CD4-positive, alpha-beta T cell (primary cell): ENCODE measurements around the gene ZCCHC9. TPM values are rescaled to one million over a fixed set of nuclear protein-coding genes. Genes with fewer than 3 reads are reported as not detected.

Experiments
- ATAC-seq: fragments of 200-7000 bp; cut with Tn5 transposase; one replicate; pipeline ENCODE4 v1.10.0; 2022; ENCODE audit warnings: mild to moderate bottlenecking; ENCODE audit not compliant: poor library complexity
- CTCF ChIA-PET: fragments of 350-600 bp; sonication (Branson Sonifier 250); formaldehyde crosslinking; loops from one replicate; lab custom pipeline; 2021; ENCODE audit warnings: antibody characterized with exemption, inconsistent platforms; lab: Charles Lee
- POLR2A ChIA-PET: fragments of 350-600 bp; sonication (Branson Sonifier 250); formaldehyde crosslinking; loops from one replicate; lab custom pipeline; 2021; ENCODE audit warnings: antibody characterized with exemption, inconsistent platforms; lab: Charles Lee
- DNase-seq, 14 experiments: peaks; one replicate each; pipeline ENCODE4 v3.0.0-alpha.2; 2013 to 2020; ENCODE audit warnings: mixed read lengths in 2 of 14
- H3K27ac ChIP-seq, 2 donors: one replicate each; pipeline versions ENCODE4 v1.5.1 to v1.7.0; 2013; ENCODE audit warnings: low read length in 2 of 2, low read depth in 1 of 2, mild to moderate bottlenecking in 1 of 2
- H3K27me3 ChIP-seq, 2 experiments: 1 replicate in 1 of 2; 2 replicates in 1 of 2; pipeline versions ENCODE4 v1.6.1 to v1.7.0; 2013; ENCODE audit warnings: low read length in 2 of 2, control low read depth in 1 of 2, mild to moderate bottlenecking in 1 of 2, moderate library complexity in 1 of 2; ENCODE audit not compliant: insufficient read depth in 2 of 2, control insufficient read depth in 1 of 2
- H3K36me3 ChIP-seq: one replicate; pipeline ENCODE4 v1.6.1; 2013; ENCODE audit warnings: low read length, control low read depth; ENCODE audit not compliant: insufficient read depth
- H3K4me1 ChIP-seq: one replicate; pipeline ENCODE4 v1.6.1; 2013; ENCODE audit warnings: low read length, control low read depth; ENCODE audit not compliant: insufficient read depth
- H3K4me3 ChIP-seq: one replicate; pipeline ENCODE4 v1.5.1; 2013; ENCODE audit warnings: mild to moderate bottlenecking, low read length, moderate library complexity
- H3K9me3 ChIP-seq, 2 experiments: 1 replicate in 1 of 2; 2 replicates in 1 of 2; pipeline versions ENCODE4 v1.6.1 to v1.7.0; 2013; ENCODE audit warnings: low read length in 2 of 2, mild to moderate bottlenecking in 2 of 2, control low read depth in 1 of 2, moderate library complexity in 1 of 2; ENCODE audit not compliant: control insufficient read depth in 1 of 2, insufficient read depth in 1 of 2
- H3K27ac Mint-ChIP-seq: one replicate; pipeline ENCODE4 v1.8.0; 2020; ENCODE audit warnings: mixed read lengths
- H3K27me3 Mint-ChIP-seq: one replicate; pipeline ENCODE4 v1.8.0; 2021; ENCODE audit warnings: mixed read lengths
- H3K36me3 Mint-ChIP-seq: one replicate; pipeline ENCODE4 v1.8.0; 2021; ENCODE audit warnings: low read depth, mixed read lengths
- H3K4me1 Mint-ChIP-seq: one replicate; pipeline ENCODE4 v1.8.0; 2021; ENCODE audit warnings: low read depth, mixed read lengths
- H3K4me3 Mint-ChIP-seq: one replicate; pipeline ENCODE4 v1.8.0; 2020; ENCODE audit warnings: mild to moderate bottlenecking, mixed read lengths
- H3K9me3 Mint-ChIP-seq: one replicate; pipeline ENCODE4 v1.8.0; 2020; ENCODE audit warnings: mixed read lengths
- CTCF ChIP-seq: fragments of 200-600 bp; IDR thresholded peaks from one replicate; pipeline ENCODE4 v1.8.0; 2022; ENCODE audit warnings: antibody characterized with exemption, mild to moderate bottlenecking
- intact Hi-C, 2 experiments: fragments of 100-400 bp; cut with DNase I in 1 of 2; cut with micrococcal nuclease in 1 of 2; formaldehyde crosslinking; loops; one replicate each; pipeline versions ENCODE4 v1.15.1 to v1.9.0; 2023 to 2025; cut with DNase I, micrococcal nuclease
- total RNA-seq, 174 experiments: library from RNA in 2 of 174; stranded (reverse) in 2 of 174; gene quantifications; one replicate each; pipeline ENCODE4 v1.2.3 and lab custom pipeline; 2021 to 2026

The ZCCHC9 gene
- total RNA-seq, 2 experiments from 2014 or later: 16.3 to 17.3 TPM

- no peaks in the 10 kb centered on the region for H3K27me3 Mint-ChIP-seq
- no peaks in the 10 kb centered on the region for H3K9me3 Mint-ChIP-seq
- H3K4me3 Mint-ChIP-seq: no peak overlapping the region
- Histone ChIP-seq H3K9me3 (no peaks in the 10 kb centered on the region), H3K27ac (no peak overlapping the region), H3K27me3 (peaks cover 0 to 3% of the 10 kb centered on the region in 2 experiments), H3K4me3 (no peak overlapping the region), H3K36me3 (no peaks in the 10 kb centered on the region), H3K4me1 (no peaks in the 10 kb centered on the region)
- H3K27ac Mint-ChIP-seq: no peak overlapping the region
- DNase-seq (no peak), ATAC-seq (no peak)
- no peaks in the 10 kb centered on the region for H3K4me1 Mint-ChIP-seq
- TF ChIP-seq CTCF: no peak
- H3K36me3 Mint-ChIP-seq: no peaks in the 10 kb centered on the region
- intact Hi-C loops: no loop called here
- ChIA-PET POLR2A (no interaction called here), CTCF (no interaction called here)
Observed at GRCh38 chr5:81355291-81356251, 54.2 kb downstream of the ZCCHC9 start.

- no peaks in the 10 kb centered on the region for H3K36me3 ChIP-seq
- DNase-seq: no peak
- intact Hi-C loops: no loop called here
- no peak overlapping the region for H3K4me3 ChIP-seq
- H3K9me3 ChIP-seq: no peaks in the 10 kb centered on the region
- ATAC-seq: no peak
- TF ChIP-seq CTCF: no peak
- no peak overlapping the region for H3K27ac Mint-ChIP-seq
- no peak overlapping the region for H3K27ac ChIP-seq
- H3K4me1 Mint-ChIP-seq: no peaks in the 10 kb centered on the region
- ChIA-PET CTCF (no interaction called here), POLR2A (no interaction called here)
- H3K27me3 ChIP-seq: peaks cover 0 to 3% of the 10 kb centered on the region in 2 experiments
- no peaks in the 10 kb centered on the region for H3K9me3 Mint-ChIP-seq
- H3K27me3 Mint-ChIP-seq: no peaks in the 10 kb centered on the region
- no peak overlapping the region for H3K4me3 Mint-ChIP-seq
- H3K36me3 Mint-ChIP-seq: no peaks in the 10 kb centered on the region
- no peaks in the 10 kb centered on the region for H3K4me1 ChIP-seq
Observed at GRCh38 chr5:81359108-81359507, 57.7 kb downstream of the ZCCHC9 start.

- H3K27ac Mint-ChIP-seq: no peak overlapping the region
- no peaks in the 10 kb centered on the region for H3K36me3 ChIP-seq
- TF ChIP-seq CTCF: no peak
- H3K4me1 ChIP-seq: no peaks in the 10 kb centered on the region
- DNase-seq (no peak), ATAC-seq (no peak)
- no peak overlapping the region for H3K27ac ChIP-seq
- no peaks in the 10 kb centered on the region for H3K27me3 Mint-ChIP-seq
- H3K36me3 Mint-ChIP-seq: no peaks in the 10 kb centered on the region
- H3K4me3 ChIP-seq: no peak overlapping the region
- peaks cover 0 to 3% of the 10 kb centered on the region in 2 experiments for H3K27me3 ChIP-seq
- H3K9me3 Mint-ChIP-seq: no peaks in the 10 kb centered on the region
- ChIA-PET CTCF (no interaction called here), POLR2A (no interaction called here)
- intact Hi-C loops: no loop called here
- H3K4me1 Mint-ChIP-seq: no peaks in the 10 kb centered on the region
- H3K9me3 ChIP-seq: no peaks in the 10 kb centered on the region
- no peak overlapping the region for H3K4me3 Mint-ChIP-seq
Observed at GRCh38 chr5:81359881-81360280, 58.5 kb downstream of the ZCCHC9 start.
